ENCODE data around the gene ANXA6.

DNA sequence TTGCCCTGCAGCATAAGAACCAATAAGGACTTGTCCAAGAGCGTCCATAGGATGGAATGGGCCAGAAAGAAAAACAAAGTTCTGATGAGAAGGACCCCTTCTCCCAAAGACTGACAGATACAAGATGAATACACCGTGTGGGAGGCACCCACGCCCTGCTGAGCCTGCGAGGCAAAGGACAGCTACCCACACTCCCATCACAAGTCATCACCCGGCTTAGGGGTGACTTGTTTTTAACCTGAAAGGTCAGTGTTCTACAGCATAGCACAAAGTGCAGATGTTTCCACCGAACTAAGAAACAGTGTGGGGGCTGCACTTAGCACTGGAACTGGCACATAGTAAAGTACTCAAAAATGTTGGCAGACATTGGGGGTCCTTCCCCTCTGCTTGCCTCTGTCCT, 90.7 kb downstream of the ANXA6 start:
- no peak for TF ChIP-seq POLR2AphosphoS5 (IDR thresholded peaks at IDR 0.05)
- TF ChIP-seq, protein P1, sequence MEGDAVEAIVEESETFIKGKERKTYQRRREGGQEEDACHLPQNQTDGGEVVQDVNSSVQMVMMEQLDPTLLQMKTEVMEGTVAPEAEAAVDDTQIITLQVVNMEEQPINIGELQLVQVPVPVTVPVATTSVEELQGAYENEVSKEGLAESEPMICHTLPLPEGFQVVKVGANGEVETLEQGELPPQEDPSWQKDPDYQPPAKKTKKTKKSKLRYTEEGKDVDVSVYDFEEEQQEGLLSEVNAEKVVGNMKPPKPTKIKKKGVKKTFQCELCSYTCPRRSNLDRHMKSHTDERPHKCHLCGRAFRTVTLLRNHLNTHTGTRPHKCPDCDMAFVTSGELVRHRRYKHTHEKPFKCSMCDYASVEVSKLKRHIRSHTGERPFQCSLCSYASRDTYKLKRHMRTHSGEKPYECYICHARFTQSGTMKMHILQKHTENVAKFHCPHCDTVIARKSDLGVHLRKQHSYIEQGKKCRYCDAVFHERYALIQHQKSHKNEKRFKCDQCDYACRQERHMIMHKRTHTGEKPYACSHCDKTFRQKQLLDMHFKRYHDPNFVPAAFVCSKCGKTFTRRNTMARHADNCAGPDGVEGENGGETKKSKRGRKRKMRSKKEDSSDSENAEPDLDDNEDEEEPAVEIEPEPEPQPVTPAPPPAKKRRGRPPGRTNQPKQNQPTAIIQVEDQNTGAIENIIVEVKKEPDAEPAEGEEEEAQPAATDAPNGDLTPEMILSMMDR (IDR thresholded peaks at IDR 0.05), result no peak

Measured in suprapubic skin (tissue), 3 donors.